ENCODE results near the gene TRH. TPM values are rescaled to one million over a fixed set of nuclear protein-coding genes. Genes with fewer than 3 reads are reported as not detected.

Gene TRH
- total and polyA plus RNA-seq, 10 donors, result 0.06 to 0.22 (median 0.17) TPM; not detected in 7

GRCh38 chr3:129944709-129945108 lies 29.8 kb upstream of the TRH start:
- Histone ChIP-seq H3K4me1 (peaks cover 0 to 3% (median 0%) of the 10 kb centered on the region in 6 donors), H3K4me3 (no peak overlapping the region), H3K9me3 (peaks cover 0 to 9% (median 6%) of the 10 kb centered on the region in 8 donors), H3K36me3 (no peaks in the 10 kb centered on the region), H3K27me3 (replicated peaks in 1 of 7) (peaks cover 0 to 4% (median 0%) of the 10 kb centered on the region in 7 donors), H3K27ac (no peak overlapping the region)
- DNase-seq, result peak; percentile 51
- no peak for TF ChIP-seq POLR2A (IDR thresholded peaks at IDR 0.05)
- TF ChIP-seq, protein P1, sequence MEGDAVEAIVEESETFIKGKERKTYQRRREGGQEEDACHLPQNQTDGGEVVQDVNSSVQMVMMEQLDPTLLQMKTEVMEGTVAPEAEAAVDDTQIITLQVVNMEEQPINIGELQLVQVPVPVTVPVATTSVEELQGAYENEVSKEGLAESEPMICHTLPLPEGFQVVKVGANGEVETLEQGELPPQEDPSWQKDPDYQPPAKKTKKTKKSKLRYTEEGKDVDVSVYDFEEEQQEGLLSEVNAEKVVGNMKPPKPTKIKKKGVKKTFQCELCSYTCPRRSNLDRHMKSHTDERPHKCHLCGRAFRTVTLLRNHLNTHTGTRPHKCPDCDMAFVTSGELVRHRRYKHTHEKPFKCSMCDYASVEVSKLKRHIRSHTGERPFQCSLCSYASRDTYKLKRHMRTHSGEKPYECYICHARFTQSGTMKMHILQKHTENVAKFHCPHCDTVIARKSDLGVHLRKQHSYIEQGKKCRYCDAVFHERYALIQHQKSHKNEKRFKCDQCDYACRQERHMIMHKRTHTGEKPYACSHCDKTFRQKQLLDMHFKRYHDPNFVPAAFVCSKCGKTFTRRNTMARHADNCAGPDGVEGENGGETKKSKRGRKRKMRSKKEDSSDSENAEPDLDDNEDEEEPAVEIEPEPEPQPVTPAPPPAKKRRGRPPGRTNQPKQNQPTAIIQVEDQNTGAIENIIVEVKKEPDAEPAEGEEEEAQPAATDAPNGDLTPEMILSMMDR (IDR thresholded peaks at IDR 0.05 in 8 of 11, conservative IDR thresholded peaks at IDR 0.05 in 3 of 11), result no peak
- TF ChIP-seq POLR2AphosphoS5 (IDR thresholded peaks at IDR 0.05), result no peak
- 90 to 95% (median 92%) methylated on average over 7 of the region's 7 CpGs for WGBS, 5 donors
- intact Hi-C loops (cut with DNase I; ENCODE audit: low total_unique reads), result loop anchor here (5.0 kb wide), 1 partner anchor 58 kb away; no protein-coding TSS in a partner anchor

DNA sequence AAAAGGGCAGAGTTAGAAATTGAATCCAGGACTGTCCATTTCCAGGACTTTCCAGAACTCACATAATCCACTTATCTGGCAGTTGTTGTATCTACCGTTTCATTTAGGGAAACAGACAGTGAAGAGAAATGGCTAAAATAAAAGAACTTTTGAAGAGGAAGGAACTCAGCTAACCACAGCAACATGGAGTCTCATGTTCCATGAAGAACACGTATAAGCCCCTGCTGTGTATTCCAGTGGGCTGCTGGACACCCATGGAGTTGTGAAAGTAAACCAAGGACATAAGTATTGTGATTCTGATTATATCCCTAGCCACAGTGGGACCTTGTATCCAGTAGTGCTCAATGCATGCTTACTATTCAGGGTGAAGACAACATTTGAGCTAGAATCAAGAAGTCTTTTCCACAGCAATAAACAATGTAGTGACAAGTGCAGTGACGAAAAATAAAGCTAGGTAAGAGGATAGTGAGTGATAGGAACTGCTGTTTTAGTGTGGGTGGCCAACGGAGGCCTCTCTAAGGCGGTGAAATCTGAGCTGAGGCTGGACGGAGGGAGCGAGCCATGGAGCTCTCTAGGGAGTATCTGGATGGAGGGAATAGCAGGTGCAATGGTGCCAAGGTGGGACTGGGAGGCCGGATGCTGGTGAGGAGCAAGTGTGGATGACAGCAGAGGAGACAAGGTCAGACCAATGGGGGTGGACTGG lies 26.8 kb upstream of the TRH start:
- Histone ChIP-seq H3K9me3 (peaks cover 0 to 9% (median 6%) of the 10 kb centered on the region in 8 donors), H3K27ac (no peak overlapping the region), H3K27me3 (replicated peaks in 1 of 7) (peaks cover 0 to 4% (median 0%) of the 10 kb centered on the region in 7 donors), H3K36me3 (no peaks in the 10 kb centered on the region), H3K4me1 (peaks cover 0 to 14% (median 4%) of the 10 kb centered on the region in 6 donors), H3K4me3 (no peak overlapping the region)
- TF ChIP-seq POLR2A (IDR thresholded peaks at IDR 0.05), result no peak
- TF ChIP-seq, protein P1 (IDR thresholded peaks at IDR 0.05 in 8 of 11, conservative IDR thresholded peaks at IDR 0.05 in 3 of 11), result no peak
- TF ChIP-seq POLR2AphosphoS5 (IDR thresholded peaks at IDR 0.05), result no peak
- intact Hi-C loops (cut with DNase I; ENCODE audit: low total_unique reads), result no loop called here
- DNase-seq, result peak; percentile 35
- 59 to 70% (median 66%) methylated on average over 8 of the region's 8 CpGs for WGBS, 5 donors

GRCh38 chr3:129950318-129951046 lies 24.0 kb upstream of the TRH start:
- Histone ChIP-seq H3K4me3 (no peak overlapping the region), H3K9me3 (peaks cover 0 to 9% (median 6%) of the 10 kb centered on the region in 8 donors), H3K27me3 (replicated peaks in 1 of 7) (peaks cover 0 to 4% (median 0%) of the 10 kb centered on the region in 7 donors), H3K27ac (no peak overlapping the region), H3K36me3 (no peaks in the 10 kb centered on the region), H3K4me1 (peaks cover 0 to 23% (median 6%) of the 10 kb centered on the region in 6 donors)
- intact Hi-C loops (cut with DNase I; ENCODE audit: low total_unique reads), result no loop called here
- DNase-seq, result no peak
- no peak for TF ChIP-seq POLR2AphosphoS5 (IDR thresholded peaks at IDR 0.05)
- TF ChIP-seq, protein P1 (IDR thresholded peaks at IDR 0.05 in 8 of 11, conservative IDR thresholded peaks at IDR 0.05 in 3 of 11), result no peak
- TF ChIP-seq POLR2A (IDR thresholded peaks at IDR 0.05), result no peak
- 28 to 45% (median 33%) methylated on average over 6 to 7 of the region's 7 CpGs for WGBS, 5 donors

All from spleen (tissue), 11 donors.